IPS-20b (cell line): ENCODE results near the gene MTA3.

Source experiments
- H3K27ac ChIP-seq: one replicate; pipeline ENCODE4 v1.5.1; 2013; ENCODE audit warnings: low read length
- H3K27me3 ChIP-seq: 2 replicates; pipeline ENCODE4 v1.6.1; 2013; ENCODE audit warnings: mild to moderate bottlenecking, low read length, inconsistent platforms; ENCODE audit not compliant: insufficient read depth
- H3K36me3 ChIP-seq: 2 replicates; pipeline ENCODE4 v1.6.1; 2013; ENCODE audit warnings: low read depth, mild to moderate bottlenecking, inconsistent platforms, low read length, moderate library complexity; ENCODE audit not compliant: insufficient read depth
- H3K4me1 ChIP-seq: 2 replicates; pipeline ENCODE4 v1.6.1; 2013; ENCODE audit warnings: mild to moderate bottlenecking, control low read depth, inconsistent platforms, low read length, moderate library complexity; ENCODE audit not compliant: insufficient read depth
- H3K4me3 ChIP-seq: 2 replicates; pipeline ENCODE4 v1.5.1; 2013; ENCODE audit warnings: mild to moderate bottlenecking, low read length, inconsistent platforms
- H3K9ac ChIP-seq: 2 replicates; pipeline ENCODE4 v1.6.1; 2013; ENCODE audit warnings: low read depth, mild to moderate bottlenecking, inconsistent platforms, low read length, moderate library complexity
- H3K9me3 ChIP-seq: 2 replicates; pipeline ENCODE4 v1.6.1; 2013; ENCODE audit warnings: mild to moderate bottlenecking, low read depth, low read length, inconsistent platforms; ENCODE audit not compliant: insufficient read depth

MTA3 gene

DNA sequence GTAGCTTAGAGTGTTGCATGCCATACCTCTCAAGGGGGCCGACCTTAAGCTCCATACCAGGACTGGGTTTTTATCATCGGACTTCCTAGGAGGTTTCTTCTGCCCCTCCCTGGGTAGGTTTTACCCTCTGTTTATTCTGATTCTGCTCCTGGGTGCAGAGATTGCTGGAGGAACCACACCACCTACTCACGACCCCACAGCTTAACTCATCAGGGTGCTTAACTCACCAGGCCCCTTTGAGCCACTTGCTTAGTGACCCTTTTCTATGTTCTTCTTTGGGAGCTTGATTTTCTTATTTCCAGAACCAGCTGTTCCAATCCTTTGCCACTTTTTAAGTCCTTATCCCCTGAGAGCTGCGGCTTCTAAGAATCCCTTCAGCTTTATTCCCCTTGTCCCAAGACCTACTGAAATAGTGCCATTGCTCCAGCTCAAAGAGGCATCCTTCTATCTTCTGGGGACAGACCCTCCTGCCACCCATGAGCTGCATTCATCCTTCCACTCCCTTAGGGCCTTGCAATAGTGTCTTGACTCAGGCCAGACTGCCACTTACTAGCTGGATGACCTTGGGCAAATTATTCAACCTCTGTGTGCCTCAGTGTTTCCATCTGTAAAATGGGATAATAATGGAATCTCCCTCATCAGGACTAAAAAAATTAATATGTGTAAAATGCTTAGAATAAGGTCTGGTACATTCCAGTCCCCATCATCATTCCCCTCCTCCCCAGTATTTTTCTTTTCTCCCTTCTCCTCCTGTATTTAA lies 189.7 kb downstream of the MTA3 start:
- Histone ChIP-seq H3K4me3 (no peak overlapping the region), H3K36me3 (no peaks in the 10 kb centered on the region)

DNA sequence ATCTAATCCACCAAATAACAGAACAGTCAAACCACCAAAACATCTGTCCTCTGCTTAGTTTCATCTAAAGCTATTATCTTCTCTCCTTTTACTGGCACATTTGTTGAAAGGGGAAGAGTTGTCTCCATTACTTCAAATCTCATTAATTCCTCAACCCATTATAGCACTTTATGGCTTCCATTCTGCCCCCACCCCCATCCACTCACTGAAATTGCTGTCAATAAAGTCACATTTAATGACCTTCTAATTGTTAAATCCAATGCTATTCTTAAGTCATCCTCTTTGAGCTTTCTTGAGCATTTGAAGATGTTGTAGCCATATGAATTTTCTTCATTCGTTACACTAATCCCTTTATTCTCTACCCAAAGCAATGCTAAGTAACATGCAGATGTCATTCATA lies 190.3 kb downstream of the MTA3 start:
- no peaks in the 10 kb centered on the region for H3K9me3 ChIP-seq
- no peaks in the 10 kb centered on the region for H3K27me3 ChIP-seq
- H3K9ac ChIP-seq: no peak overlapping the region
- H3K4me1 ChIP-seq: no peaks in the 10 kb centered on the region
- H3K36me3 ChIP-seq: no peaks in the 10 kb centered on the region
- H3K27ac ChIP-seq: no peak overlapping the region
- H3K4me3 ChIP-seq: no peak overlapping the region

More for the DNA sequence above, 189.7 kb downstream of the MTA3 start:
- Histone ChIP-seq H3K27me3 (no peaks in the 10 kb centered on the region), H3K27ac (no peak overlapping the region), H3K9me3 (no peaks in the 10 kb centered on the region), H3K4me1 (no peaks in the 10 kb centered on the region), H3K9ac (no peak overlapping the region)

DNA sequence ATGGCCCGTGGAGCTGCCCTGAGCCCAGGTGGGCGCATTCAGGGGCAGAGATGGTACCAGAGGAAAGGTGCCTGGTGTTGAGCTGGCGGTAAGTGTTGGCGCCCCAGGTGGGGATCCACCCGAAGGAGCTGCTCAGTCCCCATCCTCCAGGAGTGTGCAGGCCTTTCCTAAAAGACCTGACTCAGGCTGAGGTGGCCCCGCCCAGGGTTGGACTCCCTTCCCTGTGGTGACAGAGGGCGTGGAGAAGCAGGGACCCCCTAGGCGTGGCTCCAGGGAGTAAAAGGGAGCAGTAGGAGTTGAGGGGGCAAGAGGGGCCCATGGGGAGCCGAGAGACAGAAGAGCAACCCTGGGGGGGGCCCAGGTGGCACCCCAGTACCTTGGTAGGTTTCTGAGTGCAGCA lies 193.1 kb downstream of the MTA3 start:
- Histone ChIP-seq H3K4me3 (no peak overlapping the region), H3K27me3 (no peaks in the 10 kb centered on the region), H3K9ac (no peak overlapping the region), H3K27ac (no peak overlapping the region), H3K9me3 (no peaks in the 10 kb centered on the region), H3K36me3 (no peaks in the 10 kb centered on the region), H3K4me1 (no peaks in the 10 kb centered on the region)

DNA sequence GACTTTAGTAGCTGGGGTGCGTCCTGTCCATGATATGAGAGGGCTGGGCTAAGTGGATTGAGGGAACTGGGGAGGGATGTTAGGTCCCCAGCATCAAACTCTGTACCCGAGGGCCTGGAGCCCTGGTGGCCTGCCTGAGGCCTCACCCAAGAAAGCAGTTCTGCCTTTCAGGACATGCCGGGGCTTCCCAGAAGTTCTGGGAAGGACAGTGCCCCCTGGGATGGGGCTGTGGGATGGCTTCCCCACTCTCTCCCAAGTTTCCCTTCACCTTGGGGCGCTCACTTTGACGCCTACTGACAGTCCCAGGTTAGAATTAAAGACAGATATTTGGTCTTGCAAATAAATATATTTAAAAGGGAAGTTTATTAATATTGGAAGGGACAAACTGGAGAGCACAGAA lies 193.7 kb downstream of the MTA3 start:
- Histone ChIP-seq H3K4me1 (no peaks in the 10 kb centered on the region), H3K27ac (no peak overlapping the region), H3K36me3 (no peaks in the 10 kb centered on the region), H3K9ac (no peak overlapping the region), H3K27me3 (no peaks in the 10 kb centered on the region), H3K9me3 (no peaks in the 10 kb centered on the region), H3K4me3 (no peak overlapping the region)

DNA sequence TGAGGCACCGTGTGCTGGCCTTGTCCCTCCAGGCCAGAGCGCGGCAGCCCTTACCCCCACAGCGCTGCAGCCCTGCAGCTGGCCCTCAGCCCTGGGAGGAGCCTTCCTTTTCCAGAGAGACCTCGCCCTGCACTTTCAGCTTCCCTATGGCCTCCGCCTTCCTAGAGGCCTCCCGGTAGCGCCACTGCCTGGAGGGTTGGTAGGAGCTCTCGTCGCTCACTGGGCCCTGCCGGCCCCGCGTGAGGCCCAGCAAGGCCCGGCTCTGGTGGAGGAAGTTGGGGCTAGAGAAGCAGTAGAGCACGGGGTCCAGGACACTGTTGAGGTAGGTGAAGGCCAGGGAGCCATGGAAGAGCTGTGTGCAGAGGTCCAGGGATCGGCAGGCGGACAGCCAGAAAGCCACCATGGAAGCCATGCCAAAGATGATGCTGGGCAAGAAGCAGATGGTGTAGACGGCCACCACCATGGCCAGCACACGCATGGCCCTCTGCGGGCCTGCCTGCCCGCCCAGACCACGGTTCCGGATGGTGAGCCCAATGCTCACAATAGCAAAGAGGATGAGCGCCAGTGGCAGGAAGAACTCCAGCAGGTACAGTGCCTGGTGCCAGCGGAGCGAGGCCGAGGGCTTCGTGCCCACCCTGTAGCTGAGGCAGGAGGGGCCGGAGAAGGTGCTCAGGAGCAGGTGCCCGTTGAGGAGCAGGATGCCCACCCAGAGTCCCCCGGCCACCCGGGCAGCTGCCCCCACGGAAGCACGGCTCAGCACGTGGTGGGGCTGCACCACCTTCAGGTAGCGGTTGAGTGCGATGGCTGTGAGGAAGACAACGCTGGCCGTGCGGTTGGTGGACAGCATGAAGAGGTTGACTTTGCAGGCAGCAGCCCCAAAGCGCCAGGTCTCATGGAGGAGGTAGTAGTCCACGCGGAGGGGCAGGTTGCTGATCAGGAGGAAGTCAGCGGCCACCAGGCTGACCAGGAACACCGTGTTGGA lies 194.7 kb downstream of the MTA3 start:
- Histone ChIP-seq H3K27ac (no peak overlapping the region), H3K4me3 (no peak overlapping the region), H3K9me3 (no peaks in the 10 kb centered on the region), H3K4me1 (no peaks in the 10 kb centered on the region), H3K36me3 (no peaks in the 10 kb centered on the region), H3K27me3 (no peaks in the 10 kb centered on the region), H3K9ac (no peak overlapping the region)

DNA sequence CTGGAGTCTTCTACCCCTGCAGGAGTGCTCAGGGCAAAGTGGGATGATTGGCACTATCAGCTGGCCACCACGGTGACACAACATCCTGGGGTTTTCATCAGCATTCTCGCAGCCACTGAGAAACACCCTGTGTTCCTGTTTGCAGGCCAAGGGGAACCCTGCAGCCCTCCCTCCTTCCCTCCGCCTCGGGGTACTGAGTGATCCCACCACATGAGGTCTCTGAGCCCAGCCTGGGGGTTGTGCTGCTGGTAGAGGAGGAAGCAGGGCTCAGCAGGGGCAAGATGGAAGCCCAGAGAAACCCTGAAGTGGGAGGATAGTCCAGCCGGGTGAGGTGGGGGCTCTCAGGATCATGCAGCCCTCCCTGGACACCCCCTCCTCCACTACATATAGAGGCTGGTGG lies 195.7 kb downstream of the MTA3 start, which contains the start of gene OXER1:
OXER1 (minus strand) TSS at position 40 of the 400 bp plus-strand sequence. CDS start 73 bp downstream, outside the sequence.
- H3K4me3 ChIP-seq: no peak within 1 kb of the TSS
- H3K9ac ChIP-seq: no peak within 1 kb of the TSS
- no peaks in the 10 kb centered on the region for H3K27me3 ChIP-seq
- no peaks in the 10 kb centered on the region for H3K9me3 ChIP-seq
- no peak within 1 kb of the TSS for H3K27ac ChIP-seq
- no peaks in the 10 kb centered on the region for H3K4me1 ChIP-seq
- no peaks in the 10 kb centered on the region for H3K36me3 ChIP-seq

DNA sequence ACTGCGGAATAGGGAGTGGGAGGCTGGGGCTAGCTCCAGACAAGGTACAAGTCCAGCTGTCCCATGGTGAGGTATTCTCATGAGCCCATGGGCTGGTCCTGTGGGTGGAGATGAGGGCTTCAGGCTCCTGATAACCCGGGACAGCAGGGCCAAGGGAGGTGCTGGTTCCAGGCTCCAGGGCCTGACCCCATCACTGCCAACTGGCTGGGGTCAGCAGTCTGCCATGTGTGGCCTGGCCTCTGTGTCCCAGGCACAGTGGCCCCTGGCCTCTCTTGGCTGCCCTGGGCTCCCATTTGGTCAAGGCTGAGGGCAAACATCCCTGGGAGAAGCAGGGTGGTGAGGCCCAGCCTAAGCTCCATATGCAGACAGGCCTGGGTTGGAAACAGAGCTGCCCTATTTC lies 196.5 kb downstream of the MTA3 start:
- no peak overlapping the region for H3K27ac ChIP-seq
- H3K36me3 ChIP-seq: no peaks in the 10 kb centered on the region
- no peaks in the 10 kb centered on the region for H3K27me3 ChIP-seq
- no peaks in the 10 kb centered on the region for H3K4me1 ChIP-seq
- no peak overlapping the region for H3K4me3 ChIP-seq
- no peak overlapping the region for H3K9ac ChIP-seq
- no peaks in the 10 kb centered on the region for H3K9me3 ChIP-seq

DNA sequence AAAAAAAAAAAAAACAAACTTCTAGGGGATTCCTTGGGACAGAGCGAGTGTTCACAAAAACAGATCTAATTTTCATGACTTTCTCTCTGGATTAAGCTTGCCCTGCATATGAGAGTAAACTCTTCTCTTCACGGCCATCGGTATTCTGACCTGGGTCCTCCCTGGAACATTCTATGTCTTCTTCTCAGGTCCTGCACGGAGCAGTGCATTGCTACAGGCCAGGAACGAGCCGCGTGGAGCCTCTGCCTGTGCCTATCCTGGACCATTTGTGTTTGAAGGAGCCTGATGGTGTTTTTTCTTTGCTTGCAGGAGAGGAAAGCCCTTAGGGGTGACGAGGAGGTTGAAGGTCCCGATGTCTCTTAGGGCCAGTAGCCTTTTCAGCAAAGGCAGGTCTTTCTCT lies 197.3 kb downstream of the MTA3 start:
- no peaks in the 10 kb centered on the region for H3K9me3 ChIP-seq

DNA sequence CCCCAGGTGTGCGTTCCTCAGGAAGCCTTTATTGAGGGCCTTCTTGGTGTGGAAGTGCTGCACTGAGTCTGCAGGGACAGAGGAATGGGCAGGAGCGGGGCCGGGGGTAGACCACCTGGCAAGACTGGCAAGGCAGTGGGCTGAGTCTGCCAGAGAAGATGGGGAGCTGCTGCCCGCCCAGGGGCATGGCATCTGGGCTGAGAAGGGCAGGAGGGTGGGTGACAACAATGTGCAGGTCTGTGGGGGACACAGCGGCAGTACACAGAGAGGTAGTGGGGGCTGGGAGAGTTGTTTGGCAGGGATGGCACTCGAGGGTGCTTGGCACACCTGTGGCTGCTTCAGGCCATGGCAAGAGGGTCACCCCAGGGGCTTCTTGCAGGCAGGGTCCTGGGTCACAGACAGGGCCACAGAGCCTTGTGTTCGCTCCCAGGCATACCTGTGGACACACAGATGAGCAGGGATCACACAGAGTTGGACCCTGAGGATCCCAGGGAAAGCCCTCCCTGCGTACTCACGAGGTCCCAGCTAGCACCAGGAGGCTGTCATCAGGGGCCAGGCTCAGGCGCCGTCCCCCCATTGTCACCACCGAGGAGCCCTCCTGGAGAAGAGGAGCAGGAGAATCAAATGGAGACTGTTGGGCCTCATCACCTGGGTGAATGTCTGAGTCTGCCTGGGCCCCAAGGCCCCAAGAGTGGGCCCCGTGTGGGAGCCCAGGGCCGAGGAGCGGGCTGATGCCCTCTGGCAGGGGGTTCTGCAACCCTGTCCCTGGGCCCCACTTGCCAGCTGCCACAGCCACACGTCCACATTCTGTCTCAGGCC lies 198.9 kb downstream of the MTA3 start:
- Histone ChIP-seq H3K4me1 (no peaks in the 10 kb centered on the region), H3K9me3 (no peaks in the 10 kb centered on the region), H3K27me3 (no peaks in the 10 kb centered on the region), H3K36me3 (no peaks in the 10 kb centered on the region), H3K9ac (no peak overlapping the region), H3K4me3 (no peak overlapping the region), H3K27ac (no peak overlapping the region)

More for the DNA sequence above, 197.3 kb downstream of the MTA3 start:
- Histone ChIP-seq H3K4me1 (no peaks in the 10 kb centered on the region), H3K27ac (no peak overlapping the region), H3K27me3 (no peaks in the 10 kb centered on the region), H3K36me3 (no peaks in the 10 kb centered on the region), H3K4me3 (no peak overlapping the region), H3K9ac (no peak overlapping the region)

DNA sequence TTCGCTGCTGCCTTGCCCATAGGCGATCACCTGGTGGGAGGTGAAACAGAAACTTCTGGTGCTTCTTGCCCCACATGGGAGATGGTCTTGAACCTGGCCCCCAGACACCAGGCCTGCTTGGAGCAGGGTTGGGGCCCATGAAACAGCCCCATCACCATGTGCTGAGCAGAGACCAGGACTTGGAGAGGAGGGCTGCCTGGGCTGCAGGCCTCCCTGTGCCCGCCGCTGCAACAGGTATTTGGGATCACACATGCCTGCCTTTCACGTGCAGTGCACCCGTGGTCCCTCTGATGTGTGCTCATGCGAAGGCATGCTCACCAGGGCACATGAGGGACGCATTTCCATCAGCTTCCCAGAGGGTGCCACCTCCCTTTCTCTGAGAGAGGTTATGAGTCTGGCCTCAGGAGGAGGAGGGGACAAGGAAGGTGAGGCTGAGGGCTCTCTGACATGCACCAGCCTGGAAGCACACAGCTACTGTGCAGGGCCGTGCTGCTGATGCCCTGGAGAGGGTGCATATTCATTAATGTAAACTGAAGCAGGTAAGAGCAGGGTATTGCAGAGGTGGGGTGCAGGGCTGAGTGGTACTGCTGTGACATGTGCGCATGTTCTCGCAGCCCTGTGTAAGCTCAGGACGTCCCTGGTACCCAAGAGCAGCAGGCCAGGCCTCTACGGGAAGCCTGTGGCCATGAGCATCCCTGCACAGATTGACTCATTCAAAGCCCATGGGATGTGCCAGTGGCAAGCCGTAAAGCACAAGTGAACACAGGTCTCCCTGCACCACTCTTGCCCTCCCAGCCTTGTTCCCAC lies 199.7 kb downstream of the MTA3 start:
- no peak overlapping the region for H3K9ac ChIP-seq
- peaks cover 4% of the 10 kb centered on the region; the same call in 1 of the 2 replicates for H3K4me1 ChIP-seq
- H3K9me3 ChIP-seq: no peaks in the 10 kb centered on the region
- H3K36me3 ChIP-seq: no peaks in the 10 kb centered on the region
- H3K27ac ChIP-seq: no peak overlapping the region
- H3K4me3 ChIP-seq: no peak overlapping the region
- no peaks in the 10 kb centered on the region for H3K27me3 ChIP-seq
